Upper lobe of left lung (tissue), 4 donors: ENCODE results near the gene AMTN.

Source experiments
- EP300 ChIP-seq, 4 donors: sonication (generic); formaldehyde crosslinking; IDR thresholded peaks; one replicate each; pipeline ENCODE4 v1.5.1; 2017; ENCODE audit warnings: antibody characterized with exemption in 4 of 4, control low read depth in 2 of 4
- POLR2AphosphoS5 ChIP-seq, 2 donors: sonication (generic); formaldehyde crosslinking; IDR thresholded peaks; one replicate each; pipeline ENCODE4 v1.5.1; 2017; ENCODE audit warnings: antibody characterized with exemption in 2 of 2
- TF ChIP-seq, protein P1 (sequence below), 6 experiments: fragments of 450-650 bp in 4 of 6; fragments of 200-600 bp in 2 of 6; sonication (generic) in 2 of 6; IDR thresholded peaks; one replicate each; pipeline ENCODE4 v1.5.1; 2016 to 2019; ENCODE audit warnings: antibody characterized with exemption in 6 of 6

DNA sequence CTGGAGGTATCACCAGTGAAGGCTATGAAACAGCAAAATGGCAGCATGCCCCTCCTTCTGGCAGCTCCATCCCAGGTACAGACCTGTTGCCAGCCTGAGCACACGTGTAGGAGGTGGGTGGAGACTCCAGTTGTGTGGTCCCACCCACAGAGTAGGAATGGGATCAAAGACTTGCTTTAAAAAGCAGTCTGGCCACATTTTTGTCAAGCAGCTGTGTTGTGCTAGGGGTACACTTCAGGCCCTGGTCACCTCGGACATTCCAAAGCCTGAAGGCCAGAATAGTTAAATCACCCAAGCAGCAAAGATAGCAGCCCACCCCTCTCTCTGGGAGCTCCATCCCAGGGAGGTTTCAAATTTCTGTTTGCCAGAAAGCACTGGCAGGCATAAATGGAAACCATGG is 53.4 kb downstream of the AMTN start:
- TF ChIP-seq, protein P1, sequence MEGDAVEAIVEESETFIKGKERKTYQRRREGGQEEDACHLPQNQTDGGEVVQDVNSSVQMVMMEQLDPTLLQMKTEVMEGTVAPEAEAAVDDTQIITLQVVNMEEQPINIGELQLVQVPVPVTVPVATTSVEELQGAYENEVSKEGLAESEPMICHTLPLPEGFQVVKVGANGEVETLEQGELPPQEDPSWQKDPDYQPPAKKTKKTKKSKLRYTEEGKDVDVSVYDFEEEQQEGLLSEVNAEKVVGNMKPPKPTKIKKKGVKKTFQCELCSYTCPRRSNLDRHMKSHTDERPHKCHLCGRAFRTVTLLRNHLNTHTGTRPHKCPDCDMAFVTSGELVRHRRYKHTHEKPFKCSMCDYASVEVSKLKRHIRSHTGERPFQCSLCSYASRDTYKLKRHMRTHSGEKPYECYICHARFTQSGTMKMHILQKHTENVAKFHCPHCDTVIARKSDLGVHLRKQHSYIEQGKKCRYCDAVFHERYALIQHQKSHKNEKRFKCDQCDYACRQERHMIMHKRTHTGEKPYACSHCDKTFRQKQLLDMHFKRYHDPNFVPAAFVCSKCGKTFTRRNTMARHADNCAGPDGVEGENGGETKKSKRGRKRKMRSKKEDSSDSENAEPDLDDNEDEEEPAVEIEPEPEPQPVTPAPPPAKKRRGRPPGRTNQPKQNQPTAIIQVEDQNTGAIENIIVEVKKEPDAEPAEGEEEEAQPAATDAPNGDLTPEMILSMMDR (IDR thresholded peaks at IDR 0.05) = no peak
- no peak for TF ChIP-seq EP300 (IDR thresholded peaks at IDR 0.05)
- no peak for TF ChIP-seq POLR2AphosphoS5 (IDR thresholded peaks at IDR 0.05)
